Mesendoderm (in vitro differentiated cells): Measurements from ENCODE around the gene LKAAEAR1.

ENCODE experiments used
- DNase-seq: peaks from one replicate; pipeline ENCODE4 v3.0.0; 2013
- H2AK5ac ChIP-seq: 2 replicates; pipeline ENCODE4 v1.6.1; 2013; ENCODE audit warnings: low read length, inconsistent platforms
- H2BK120ac ChIP-seq: 2 replicates; pipeline ENCODE4 v1.6.1; 2013; ENCODE audit warnings: low read depth, mild to moderate bottlenecking, low read length, moderate library complexity, mixed read lengths
- H2BK15ac ChIP-seq: replicated peaks from 2 replicates; pipeline ENCODE4 v1.6.1; 2013; ENCODE audit warnings: low read depth, mild to moderate bottlenecking, moderate library complexity
- H2BK5ac ChIP-seq: 2 replicates; pipeline ENCODE4 v1.6.1; 2013; ENCODE audit warnings: low read length, inconsistent platforms
- H3K18ac ChIP-seq: 2 replicates; pipeline ENCODE4 v1.6.1; 2013; ENCODE audit warnings: mild to moderate bottlenecking, low read length, mixed read lengths
- H3K23ac ChIP-seq: one replicate; pipeline ENCODE4 v1.6.1; 2013; ENCODE audit warnings: low read length
- H3K27ac ChIP-seq: 2 replicates; pipeline ENCODE4 v1.5.1; 2013; ENCODE audit warnings: low read depth, mild to moderate bottlenecking, inconsistent platforms, low read length, moderate library complexity
- H3K27me3 ChIP-seq: 2 replicates; pipeline ENCODE4 v1.6.1; 2013; ENCODE audit warnings: low read length, control low read depth, mild to moderate bottlenecking, inconsistent platforms; ENCODE audit not compliant: insufficient read depth, poor library complexity
- H3K36me3 ChIP-seq: 2 replicates; pipeline ENCODE4 v1.6.1; 2013; ENCODE audit warnings: low read length, inconsistent platforms; ENCODE audit not compliant: control insufficient read depth, insufficient read depth
- H3K4ac ChIP-seq: one replicate; pipeline ENCODE4 v1.6.1; 2013; ENCODE audit warnings: low read depth, mild to moderate bottlenecking, low read length, moderate library complexity
- H3K4me1 ChIP-seq: 2 replicates; pipeline ENCODE4 v1.6.1; 2013; ENCODE audit warnings: low read depth, low read length, inconsistent platforms; ENCODE audit not compliant: control insufficient read depth
- H3K4me2 ChIP-seq: 2 replicates; pipeline ENCODE4 v1.6.1; 2013; ENCODE audit warnings: low read length
- H3K4me3 ChIP-seq: 2 replicates; pipeline ENCODE4 v1.5.1; 2013; ENCODE audit warnings: mild to moderate bottlenecking, low read length
- H3K56ac ChIP-seq: one replicate; pipeline ENCODE4 v1.6.1; 2013; ENCODE audit warnings: low read length
- H3K79me1 ChIP-seq: 2 replicates; pipeline ENCODE4 v1.6.1; 2013; ENCODE audit warnings: low read length, inconsistent platforms
- H3K79me2 ChIP-seq: 2 replicates; pipeline ENCODE4 v1.6.1; 2013; ENCODE audit warnings: mild to moderate bottlenecking, low read length; ENCODE audit not compliant: control insufficient read depth, insufficient read depth
- H3K9ac ChIP-seq: 2 replicates; pipeline ENCODE4 v1.6.1; 2013; ENCODE audit warnings: low read length, inconsistent platforms
- H4K5ac ChIP-seq: one replicate; pipeline ENCODE4 v1.6.1; 2013; ENCODE audit warnings: low read length
- H4K8ac ChIP-seq: one replicate; pipeline ENCODE4 v1.6.1; 2013; ENCODE audit warnings: low read depth, mild to moderate bottlenecking, control low read depth, low read length, moderate library complexity
- WGBS: extraction: QIAGEN DNeasy Blood & Tissue Kit; methylation state at CpG from one replicate; pipeline ENCODE4 v1.1.7; 2013; ENCODE audit warnings: low lambda C conversion rate, missing lambda C conversion rate; ENCODE audit not compliant: insufficient coverage; ENCODE audit errors: extremely low coverage; 5-methylcytosine and 5-hydroxymethylcytosine counted together

The LKAAEAR1 gene

DNA sequence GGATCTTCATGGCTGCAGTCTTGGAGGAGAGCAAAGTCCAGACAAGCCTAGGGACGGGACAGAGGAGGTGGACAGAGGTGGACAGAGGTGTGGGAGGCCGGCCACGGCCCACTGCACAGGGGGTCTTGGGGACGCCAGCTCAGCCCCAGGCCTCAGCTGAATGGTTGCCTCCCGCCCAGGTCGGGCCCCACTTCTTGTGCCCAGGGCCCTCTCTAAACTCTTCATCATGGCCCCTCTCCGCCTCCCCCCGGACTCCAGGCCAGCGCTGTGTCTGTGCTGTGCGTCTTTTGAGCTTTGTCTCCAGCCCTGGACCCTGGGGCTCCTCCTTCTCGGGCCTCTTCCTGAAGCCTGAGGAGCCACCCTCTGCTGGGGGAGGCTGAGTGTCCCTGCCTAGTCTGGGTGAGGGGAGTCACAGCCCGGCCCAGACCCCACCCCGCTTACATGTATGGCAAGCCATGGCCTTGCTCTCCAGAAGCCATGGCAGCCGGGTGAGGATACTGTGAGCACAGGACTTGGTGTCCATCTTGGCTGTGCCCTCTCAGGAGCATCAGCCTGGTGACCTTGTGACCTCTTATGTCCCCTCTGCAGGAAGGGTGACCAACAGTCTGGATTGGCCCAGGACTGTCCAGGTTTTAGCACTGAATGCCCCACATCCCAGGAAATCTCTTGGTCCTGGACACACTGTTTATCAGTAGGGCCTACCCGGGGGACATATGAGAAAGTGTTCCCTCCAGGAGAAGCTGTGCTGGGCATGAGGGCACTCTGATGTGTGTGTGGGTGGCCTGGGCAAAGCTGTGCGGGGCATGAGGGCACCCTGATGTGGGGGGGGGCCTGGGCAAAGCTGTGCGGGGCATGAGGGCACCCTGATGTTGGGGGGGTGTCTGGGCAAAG lies 32.6 kb upstream of the LKAAEAR1 start:
- Histone ChIP-seq H3K4ac (no peak overlapping the region), H3K4me3 (no peak overlapping the region), H3K27ac (no peak overlapping the region), H3K79me2 (no peaks in the 10 kb centered on the region), H3K23ac (no peak overlapping the region), H3K4me2 (no peak overlapping the region), H3K18ac (no peak overlapping the region), H2BK15ac (no peak overlapping the region), H4K5ac (no peak overlapping the region), H3K4me1 (no peaks in the 10 kb centered on the region), H4K8ac (no peak overlapping the region), H3K79me1 (no peaks in the 10 kb centered on the region), H2BK120ac (no peak overlapping the region), H3K56ac (no peak overlapping the region), H3K27me3 (no peaks in the 10 kb centered on the region), H3K36me3 (no peaks in the 10 kb centered on the region), H3K9ac (no peak overlapping the region), H2AK5ac (no peak overlapping the region), H2BK5ac (no peak overlapping the region)
- WGBS: no CpG with 5 or more reads among the region's 17 CpGs
- no peak for DNase-seq

DNA sequence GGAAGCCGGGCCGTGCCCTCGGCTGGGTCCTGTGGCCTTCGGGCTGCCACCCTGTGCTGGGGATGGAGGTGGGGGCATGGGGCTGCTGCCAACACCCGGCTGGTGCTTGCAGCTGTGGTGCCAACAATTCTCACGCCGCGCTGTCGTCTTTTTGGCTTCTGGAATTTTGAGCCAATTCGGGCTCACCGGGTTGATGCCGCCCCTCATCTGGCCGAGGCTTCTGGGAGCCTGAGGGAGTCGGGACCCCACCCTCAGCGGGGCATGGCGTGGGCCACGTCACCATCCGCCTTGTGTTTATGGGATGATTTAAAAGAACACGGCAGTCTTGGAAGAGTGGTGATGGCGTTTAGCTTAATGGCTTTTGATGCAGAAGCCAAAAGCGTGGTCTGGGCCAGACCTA lies 31.8 kb upstream of the LKAAEAR1 start:
- H2BK5ac ChIP-seq: no peak overlapping the region
- no peaks in the 10 kb centered on the region for H3K79me2 ChIP-seq
- H2BK15ac ChIP-seq: no peak overlapping the region
- H3K56ac ChIP-seq: no peak overlapping the region
- H4K8ac ChIP-seq: no peak overlapping the region
- no peak for DNase-seq
- no peak overlapping the region for H2BK120ac ChIP-seq
- no peak overlapping the region for H4K5ac ChIP-seq
- H3K79me1 ChIP-seq: no peaks in the 10 kb centered on the region
- no CpG with 5 or more reads among the region's 21 CpGs for WGBS
- H3K18ac ChIP-seq: no peak overlapping the region
- H3K4me3 ChIP-seq: no peak overlapping the region
- H3K27me3 ChIP-seq: no peaks in the 10 kb centered on the region
- H3K4me1 ChIP-seq: no peaks in the 10 kb centered on the region
- H3K27ac ChIP-seq: no peak overlapping the region
- H3K9ac ChIP-seq: no peak overlapping the region
- no peak overlapping the region for H3K4me2 ChIP-seq
- no peaks in the 10 kb centered on the region for H3K36me3 ChIP-seq
- no peak overlapping the region for H3K23ac ChIP-seq
- H3K4ac ChIP-seq: no peak overlapping the region
- H2AK5ac ChIP-seq: no peak overlapping the region

DNA sequence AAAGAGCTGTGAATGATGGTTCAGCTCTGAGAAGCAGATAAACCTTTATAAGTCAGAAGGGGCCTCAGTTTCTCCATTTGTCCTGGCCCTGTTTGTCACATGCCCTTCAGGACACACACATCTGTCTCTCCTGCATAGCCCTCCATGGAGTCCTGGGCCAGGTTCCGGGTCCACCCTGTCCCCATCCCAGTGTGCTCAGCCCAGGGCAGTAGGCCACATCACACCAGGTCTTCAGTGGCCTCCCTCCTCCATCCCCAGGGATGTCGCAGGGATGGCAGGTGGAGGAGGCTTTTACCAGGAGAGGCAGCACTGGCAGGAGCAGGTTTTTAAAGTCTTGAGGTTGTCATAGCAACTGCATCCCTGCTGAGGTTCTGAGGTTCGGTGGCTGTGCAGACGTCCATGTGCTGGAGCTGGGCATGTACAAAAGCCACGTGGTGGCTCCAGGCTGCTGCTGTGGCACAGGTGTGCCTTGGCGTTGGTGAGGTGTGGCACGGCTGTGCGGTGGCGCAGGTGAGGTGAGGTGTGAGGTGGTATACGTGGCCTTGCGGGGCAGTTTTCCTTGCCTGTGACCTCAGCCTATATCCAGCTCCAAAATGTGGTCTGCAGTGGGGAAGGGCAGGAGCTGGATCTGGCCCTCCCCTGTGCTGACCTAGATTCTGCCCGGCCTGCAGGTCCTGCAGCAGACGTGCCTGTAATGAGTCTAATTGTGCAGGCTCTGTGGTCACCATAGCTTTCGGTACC lies 31.1 kb upstream of the LKAAEAR1 start:
- WGBS: no CpG with 5 or more reads among the region's 14 CpGs
- Histone ChIP-seq H3K4me1 (no peaks in the 10 kb centered on the region), H3K36me3 (no peaks in the 10 kb centered on the region), H2BK120ac (no peak overlapping the region), H3K18ac (no peak overlapping the region), H3K56ac (no peak overlapping the region), H3K79me2 (no peaks in the 10 kb centered on the region), H4K8ac (no peak overlapping the region), H3K4me2 (no peak overlapping the region), H3K4me3 (no peak overlapping the region), H4K5ac (no peak overlapping the region), H3K27ac (no peak overlapping the region), H2BK15ac (no peak overlapping the region), H3K23ac (no peak overlapping the region), H3K79me1 (no peaks in the 10 kb centered on the region), H3K4ac (no peak overlapping the region), H2AK5ac (no peak overlapping the region), H3K27me3 (no peaks in the 10 kb centered on the region), H2BK5ac (no peak overlapping the region), H3K9ac (no peak overlapping the region)
- DNase-seq: no peak

DNA sequence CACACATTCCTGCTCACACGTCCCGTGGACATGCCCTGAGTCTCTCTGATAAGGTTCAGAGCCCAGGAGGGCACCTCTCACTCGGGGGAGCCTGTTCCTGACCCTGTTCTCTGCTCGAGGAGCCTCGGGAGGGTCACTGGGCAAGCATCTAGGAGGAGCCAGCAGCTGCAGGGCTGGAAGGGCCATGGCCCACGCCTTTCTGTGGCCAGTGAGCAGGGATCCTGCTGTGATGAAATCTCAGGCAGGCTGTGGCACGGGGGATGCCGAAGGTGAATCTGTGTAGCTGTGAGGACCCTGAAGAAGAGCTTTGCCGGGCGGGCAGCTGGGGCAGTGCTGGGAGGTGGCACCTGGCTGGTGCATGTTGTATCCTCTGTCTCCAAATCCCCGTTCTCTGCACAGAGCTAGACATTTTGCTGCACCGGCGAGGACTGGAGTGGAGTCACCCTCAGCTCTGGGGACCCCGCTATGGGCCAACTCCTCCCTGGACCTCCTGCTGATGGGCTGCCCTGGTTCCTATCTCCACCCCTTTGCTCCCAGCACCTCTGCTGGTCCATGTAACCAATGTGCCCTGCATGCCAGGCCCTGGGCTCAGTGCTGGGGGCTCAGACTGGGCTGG lies 30.3 kb upstream of the LKAAEAR1 start:
- Histone ChIP-seq H4K8ac (no peak overlapping the region), H2BK5ac (no peak overlapping the region), H3K36me3 (no peaks in the 10 kb centered on the region), H3K9ac (no peak overlapping the region), H3K18ac (no peak overlapping the region), H2AK5ac (no peak overlapping the region), H3K23ac (no peak overlapping the region), H3K4me1 (no peaks in the 10 kb centered on the region), H2BK15ac (no peak overlapping the region), H4K5ac (no peak overlapping the region), H3K79me1 (no peaks in the 10 kb centered on the region), H3K27me3 (no peaks in the 10 kb centered on the region), H3K4me3 (no peak overlapping the region), H2BK120ac (no peak overlapping the region), H3K4me2 (no peak overlapping the region), H3K79me2 (no peaks in the 10 kb centered on the region), H3K56ac (no peak overlapping the region), H3K27ac (no peak overlapping the region), H3K4ac (no peak overlapping the region)
- WGBS: no CpG with 5 or more reads among the region's 14 CpGs
- DNase-seq: no peak

DNA sequence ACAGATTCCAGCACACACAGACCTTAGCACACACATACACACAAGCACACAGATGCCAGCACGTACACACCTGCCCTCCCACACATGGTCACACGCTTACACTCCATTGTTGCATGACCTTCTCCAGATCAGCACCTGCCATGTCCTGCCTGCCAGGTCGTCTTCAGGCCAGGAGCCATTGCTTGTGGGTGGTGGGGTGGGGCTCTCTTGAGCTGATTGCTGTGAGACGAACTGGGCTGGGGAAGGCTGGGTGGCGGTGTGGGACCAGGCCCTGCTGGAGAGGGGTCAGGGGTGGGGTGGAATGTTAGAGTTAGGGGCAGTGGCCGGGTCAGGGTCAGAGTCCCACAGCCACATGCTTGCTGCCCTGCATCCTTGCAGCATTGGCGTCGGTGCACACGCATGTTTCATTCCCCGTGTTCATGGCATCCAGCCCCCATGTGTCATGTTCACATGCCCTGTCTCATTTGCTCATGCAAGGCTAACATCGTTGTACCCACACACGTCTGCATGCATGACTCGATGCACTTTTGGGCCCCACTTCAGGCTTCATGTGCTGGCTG lies 29.7 kb upstream of the LKAAEAR1 start:
- H3K4me2 ChIP-seq: no peak overlapping the region
- H3K27ac ChIP-seq: no peak overlapping the region
- H2AK5ac ChIP-seq: no peak overlapping the region
- H4K5ac ChIP-seq: no peak overlapping the region
- H3K9ac ChIP-seq: no peak overlapping the region
- H3K27me3 ChIP-seq: no peaks in the 10 kb centered on the region
- no peaks in the 10 kb centered on the region for H3K36me3 ChIP-seq
- no peak overlapping the region for H3K4ac ChIP-seq
- no peaks in the 10 kb centered on the region for H3K4me1 ChIP-seq
- H2BK120ac ChIP-seq: no peak overlapping the region
- H4K8ac ChIP-seq: no peak overlapping the region
- no peak overlapping the region for H3K56ac ChIP-seq
- no peak overlapping the region for H2BK5ac ChIP-seq
- no CpG with 5 or more reads among the region's 13 CpGs for WGBS
- no peaks in the 10 kb centered on the region for H3K79me1 ChIP-seq
- no peak overlapping the region for H3K4me3 ChIP-seq
- no peak overlapping the region for H2BK15ac ChIP-seq
- H3K23ac ChIP-seq: no peak overlapping the region
- H3K18ac ChIP-seq: no peak overlapping the region
- no peak for DNase-seq
- no peaks in the 10 kb centered on the region for H3K79me2 ChIP-seq
